Measurements from ENCODE around the gene RPL35. TPM values are rescaled to one million over a fixed set of nuclear protein-coding genes. Genes with fewer than 3 reads are reported as not detected.

Gene RPL35
- total RNA-seq, 1 experiment from 2014 or later: 1,966 TPM

GRCh38 chr9:124878518-124878917 lies 16.8 kb upstream of the RPL35 start:
- TF ChIP-seq CTCF (IDR thresholded peaks at IDR 0.05; ENCODE audit: unreplicated experiment): no peak
- no peaks in the 10 kb centered on the region for H3K27me3 Mint-ChIP-seq (ENCODE audit: insufficient read depth, unreplicated experiment)
- ChIA-PET POLR2A (interaction anchor here (0.6 to 2.4 kb wide), 9 partner anchors 8 to 415 kb away, joined by 3 to 12 read pairs (median 4); partner anchors contain the start of genes NR6A1 and SCAI), CTCF (interaction anchor here (0.8 to 1.7 kb wide), 6 partner anchors 15 to 265 kb away, joined by 3 to 7 read pairs (median 4); partner anchors contain the start of genes OLFML2A, SCAI and WDR38)
- no peak overlapping the region for H3K4me3 Mint-ChIP-seq (ENCODE audit: unreplicated experiment)
- peaks cover under 1% of the 10 kb centered on the region for H3K4me1 Mint-ChIP-seq (ENCODE audit: insufficient read depth, unreplicated experiment)
- no TSS peak for BruUV-seq (replicated peaks)
- no peaks in the 10 kb centered on the region for H3K9me3 Mint-ChIP-seq (ENCODE audit: unreplicated experiment)
- no peak overlapping the region for H3K27ac Mint-ChIP-seq (ENCODE audit: low read depth, unreplicated experiment)
- H3K36me3 Mint-ChIP-seq (ENCODE audit: insufficient read depth, unreplicated experiment): peaks cover 52% of the 10 kb centered on the region
- DNase-seq (ENCODE audit: unreplicated experiment): no peak
- intact Hi-C loops (cut with micrococcal nuclease): no loop called here

- H3K4me1 Mint-ChIP-seq (ENCODE audit: insufficient read depth, unreplicated experiment): peaks cover 6% of the 10 kb centered on the region
- H3K36me3 Mint-ChIP-seq (ENCODE audit: insufficient read depth, unreplicated experiment): peaks cover 50% of the 10 kb centered on the region
- ChIA-PET CTCF (interaction anchor here (0.7 to 1.7 kb wide), 6 partner anchors 16 to 265 kb away, joined by 3 to 7 read pairs (median 4); partner anchors contain the start of genes OLFML2A, SCAI and WDR38), POLR2A (interaction anchor here (0.6 to 2.4 kb wide), 11 partner anchors 8 to 415 kb away, joined by 3 to 12 read pairs (median 4); partner anchors contain the start of genes NR6A1 and SCAI)
- H3K27ac Mint-ChIP-seq (ENCODE audit: low read depth, unreplicated experiment): no peak overlapping the region
- no peaks in the 10 kb centered on the region for H3K9me3 Mint-ChIP-seq (ENCODE audit: unreplicated experiment)
- no TSS peak for BruUV-seq (replicated peaks)
- intact Hi-C loops (cut with micrococcal nuclease): no loop called here
- TF ChIP-seq CTCF (IDR thresholded peaks at IDR 0.05; ENCODE audit: unreplicated experiment): no peak
- H3K27me3 Mint-ChIP-seq (ENCODE audit: insufficient read depth, unreplicated experiment): no peaks in the 10 kb centered on the region
- no peak overlapping the region for H3K4me3 Mint-ChIP-seq (ENCODE audit: unreplicated experiment)
- DNase-seq (ENCODE audit: unreplicated experiment): no peak
Measured at GRCh38 chr9:124878021-124878420, 16.3 kb upstream of the RPL35 start.

GRCh38 chr9:124877021-124877782 lies 15.4 kb upstream of the RPL35 start:
- Mint-ChIP-seq H3K27ac (ENCODE audit: low read depth, unreplicated experiment) (no peak overlapping the region), H3K36me3 (ENCODE audit: insufficient read depth, unreplicated experiment) (peaks cover 50% of the 10 kb centered on the region), H3K9me3 (ENCODE audit: unreplicated experiment) (no peaks in the 10 kb centered on the region), H3K27me3 (ENCODE audit: insufficient read depth, unreplicated experiment) (no peaks in the 10 kb centered on the region), H3K4me3 (ENCODE audit: unreplicated experiment) (no peak overlapping the region), H3K4me1 (ENCODE audit: insufficient read depth, unreplicated experiment) (peaks cover 13% of the 10 kb centered on the region)
- ChIA-PET CTCF (interaction anchor here (0.7 to 1.7 kb wide), 4 partner anchors 17 to 115 kb away, joined by 3 to 7 read pairs (median 6); partner anchors contain the start of gene WDR38), POLR2A (interaction anchor here (0.5 to 2.4 kb wide), 9 partner anchors 8 to 831 kb away, joined by 3 to 12 read pairs (median 4); partner anchors contain the start of gene SCAI)
- BruUV-seq (replicated peaks): TSS peak; percentile 43
- no peak for DNase-seq (ENCODE audit: unreplicated experiment)
- intact Hi-C loops (cut with micrococcal nuclease): no loop called here
- TF ChIP-seq CTCF (IDR thresholded peaks at IDR 0.05; ENCODE audit: unreplicated experiment): no peak

- Mint-ChIP-seq H3K4me3 (ENCODE audit: unreplicated experiment) (no peak overlapping the region), H3K27ac (ENCODE audit: low read depth, unreplicated experiment) (no peak overlapping the region), H3K9me3 (ENCODE audit: unreplicated experiment) (no peaks in the 10 kb centered on the region), H3K4me1 (ENCODE audit: insufficient read depth, unreplicated experiment) (peaks cover 26% of the 10 kb centered on the region), H3K27me3 (ENCODE audit: insufficient read depth, unreplicated experiment) (no peaks in the 10 kb centered on the region), H3K36me3 (ENCODE audit: insufficient read depth, unreplicated experiment) (peaks cover 50% of the 10 kb centered on the region)
- ChIA-PET POLR2A (no interaction called here), CTCF (interaction anchor here (0.6 to 1.2 kb wide), 6 partner anchors 19 to 513 kb away, joined by 3 to 6 read pairs (median 4); no protein-coding TSS in a partner anchor)
- no peak for DNase-seq (ENCODE audit: unreplicated experiment)
- intact Hi-C loops (cut with micrococcal nuclease): no loop called here
- no peak for TF ChIP-seq CTCF (IDR thresholded peaks at IDR 0.05; ENCODE audit: unreplicated experiment)
- no TSS peak for BruUV-seq (replicated peaks)
Measured at GRCh38 chr9:124875501-124875900, 13.7 kb upstream of the RPL35 start.
